HL-60 (cell line): Measurements from ENCODE around the gene MBD5.

Experiments used
- GABPA ChIP-seq: IDR thresholded peaks from 2 replicates; pipeline ENCODE4 v1.6.1; 2012; ENCODE audit warnings: low read depth
- POLR2AphosphoS5 ChIP-seq: IDR thresholded peaks from 2 replicates; pipeline ENCODE4 v1.6.1; 2012; ENCODE audit warnings: low read depth
- TF ChIP-seq, protein P1 (sequence below): IDR thresholded peaks from one replicate; pipeline ENCODE4 v1.5.1; 2011; ENCODE audit warnings: low read length, control low read depth, inconsistent platforms; ENCODE audit not compliant: insufficient read depth
- TF ChIP-seq, protein P2 (sequence below): IDR thresholded peaks from 2 replicates; pipeline ENCODE4 v1.6.1; 2012; ENCODE audit warnings: low read depth; ENCODE audit not compliant: insufficient replicate concordance

DNA sequence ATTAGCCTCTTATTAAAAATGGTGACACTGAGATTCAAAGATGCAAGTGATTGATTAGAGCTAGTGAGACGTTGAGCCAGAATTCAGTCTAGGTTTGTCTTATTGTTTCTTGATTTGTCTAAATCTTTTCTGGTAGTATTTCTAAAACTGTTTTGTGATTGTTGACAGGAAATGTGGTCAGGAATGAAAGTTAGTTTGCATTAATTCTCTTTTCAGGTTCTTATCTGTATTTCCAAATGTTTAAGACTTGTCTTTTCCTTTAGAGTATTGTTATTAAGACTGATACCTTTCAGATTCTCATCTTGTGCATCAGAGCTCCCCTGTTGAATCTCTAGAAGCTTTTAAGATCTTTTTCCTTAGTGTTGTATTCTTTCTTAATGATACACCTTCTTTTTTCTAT, 89.3 kb downstream of the MBD5 start:
- TF ChIP-seq, protein P1, sequence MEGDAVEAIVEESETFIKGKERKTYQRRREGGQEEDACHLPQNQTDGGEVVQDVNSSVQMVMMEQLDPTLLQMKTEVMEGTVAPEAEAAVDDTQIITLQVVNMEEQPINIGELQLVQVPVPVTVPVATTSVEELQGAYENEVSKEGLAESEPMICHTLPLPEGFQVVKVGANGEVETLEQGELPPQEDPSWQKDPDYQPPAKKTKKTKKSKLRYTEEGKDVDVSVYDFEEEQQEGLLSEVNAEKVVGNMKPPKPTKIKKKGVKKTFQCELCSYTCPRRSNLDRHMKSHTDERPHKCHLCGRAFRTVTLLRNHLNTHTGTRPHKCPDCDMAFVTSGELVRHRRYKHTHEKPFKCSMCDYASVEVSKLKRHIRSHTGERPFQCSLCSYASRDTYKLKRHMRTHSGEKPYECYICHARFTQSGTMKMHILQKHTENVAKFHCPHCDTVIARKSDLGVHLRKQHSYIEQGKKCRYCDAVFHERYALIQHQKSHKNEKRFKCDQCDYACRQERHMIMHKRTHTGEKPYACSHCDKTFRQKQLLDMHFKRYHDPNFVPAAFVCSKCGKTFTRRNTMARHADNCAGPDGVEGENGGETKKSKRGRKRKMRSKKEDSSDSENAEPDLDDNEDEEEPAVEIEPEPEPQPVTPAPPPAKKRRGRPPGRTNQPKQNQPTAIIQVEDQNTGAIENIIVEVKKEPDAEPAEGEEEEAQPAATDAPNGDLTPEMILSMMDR, result no peak
- TF ChIP-seq, protein P2, sequence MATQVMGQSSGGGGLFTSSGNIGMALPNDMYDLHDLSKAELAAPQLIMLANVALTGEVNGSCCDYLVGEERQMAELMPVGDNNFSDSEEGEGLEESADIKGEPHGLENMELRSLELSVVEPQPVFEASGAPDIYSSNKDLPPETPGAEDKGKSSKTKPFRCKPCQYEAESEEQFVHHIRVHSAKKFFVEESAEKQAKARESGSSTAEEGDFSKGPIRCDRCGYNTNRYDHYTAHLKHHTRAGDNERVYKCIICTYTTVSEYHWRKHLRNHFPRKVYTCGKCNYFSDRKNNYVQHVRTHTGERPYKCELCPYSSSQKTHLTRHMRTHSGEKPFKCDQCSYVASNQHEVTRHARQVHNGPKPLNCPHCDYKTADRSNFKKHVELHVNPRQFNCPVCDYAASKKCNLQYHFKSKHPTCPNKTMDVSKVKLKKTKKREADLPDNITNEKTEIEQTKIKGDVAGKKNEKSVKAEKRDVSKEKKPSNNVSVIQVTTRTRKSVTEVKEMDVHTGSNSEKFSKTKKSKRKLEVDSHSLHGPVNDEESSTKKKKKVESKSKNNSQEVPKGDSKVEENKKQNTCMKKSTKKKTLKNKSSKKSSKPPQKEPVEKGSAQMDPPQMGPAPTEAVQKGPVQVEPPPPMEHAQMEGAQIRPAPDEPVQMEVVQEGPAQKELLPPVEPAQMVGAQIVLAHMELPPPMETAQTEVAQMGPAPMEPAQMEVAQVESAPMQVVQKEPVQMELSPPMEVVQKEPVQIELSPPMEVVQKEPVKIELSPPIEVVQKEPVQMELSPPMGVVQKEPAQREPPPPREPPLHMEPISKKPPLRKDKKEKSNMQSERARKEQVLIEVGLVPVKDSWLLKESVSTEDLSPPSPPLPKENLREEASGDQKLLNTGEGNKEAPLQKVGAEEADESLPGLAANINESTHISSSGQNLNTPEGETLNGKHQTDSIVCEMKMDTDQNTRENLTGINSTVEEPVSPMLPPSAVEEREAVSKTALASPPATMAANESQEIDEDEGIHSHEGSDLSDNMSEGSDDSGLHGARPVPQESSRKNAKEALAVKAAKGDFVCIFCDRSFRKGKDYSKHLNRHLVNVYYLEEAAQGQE, result no peak
- TF ChIP-seq GABPA, result no peak
- no peak for TF ChIP-seq POLR2AphosphoS5
